Measurements from ENCODE around the gene LASP1. TPM values are rescaled to one million over a fixed set of nuclear protein-coding genes. Genes with fewer than 3 reads are reported as not detected.
A peak's percentile ranks its signal among the peaks of the same experiment; 100 is the strongest.

Gene LASP1
- total and polyA plus RNA-seq, 2 of the 4 experiments (the other 2 are of a cell fraction) = 79.8 to 262 TPM

GRCh38 chr17:38960402-38960801, 90.5 kb downstream of the LASP1 start:
- Histone ChIP-seq H3K18ac (ENCODE audit: low read depth, low read length) (no peak overlapping the region; the same call in 1 of the 2 replicates), H3K14ac (replicated peaks; ENCODE audit: low read depth, low read length) (peak overlapping the region; percentile 86; the same call in 1 of the 2 replicates), H3K36me3 (ENCODE audit: control insufficient read depth, insufficient read depth, low read length) (no peaks in the 10 kb centered on the region), H3K4me2 (ENCODE audit: low read depth, low read length) (no peak overlapping the region), H3K27ac (ENCODE audit: insufficient read depth, low read length) (no peak overlapping the region), H4K91ac (ENCODE audit: insufficient read depth, low read depth, low read length) (0 out of 2 replicates have a peak overlapping the region, but pooled peaks have one; percentile 81), H3K4me3 (ENCODE audit: insufficient read depth, low read depth, low read length) (no peak overlapping the region), H3K56ac (ENCODE audit: extremely low read depth, insufficient read depth, low read length) (no peak overlapping the region), H2BK20ac (ENCODE audit: low read depth, low read length) (peak overlapping the region; percentile 96; the same call in 1 of the 2 replicates), H3K4ac (ENCODE audit: low read depth, low read length) (no peak overlapping the region; the same call in 1 of the 2 replicates), H2BK15ac (ENCODE audit: low read depth, low read length) (peak overlapping the region; percentile 75; the same call in 2 of the 3 replicates), H2AFZ (replicated peaks; ENCODE audit: low read length, poor library complexity) (no peak overlapping the region), H4K20me1 (ENCODE audit: insufficient read depth, low read length) (no peaks in the 10 kb centered on the region), H3K9me3 (ENCODE audit: control insufficient read depth, insufficient read depth, low read length) (no peaks in the 10 kb centered on the region), H3K23ac (ENCODE audit: low read depth, low read length) (no peak overlapping the region), H2BK5ac (ENCODE audit: low read depth, low read length, poor library complexity, severe bottlenecking) (peak overlapping the region; percentile 92), H4K5ac (ENCODE audit: low read depth, low read length) (no peak overlapping the region), H3K4me1 (ENCODE audit: control insufficient read depth, insufficient read depth, low read length) (peaks cover 8% of the 10 kb centered on the region), H3K27me3 (ENCODE audit: control insufficient read depth, insufficient read depth, low read length) (no peaks in the 10 kb centered on the region), H3K9me1 (ENCODE audit: insufficient read depth, low read length) (peaks cover 3% of the 10 kb centered on the region; the same call in 1 of the 2 replicates), H3K79me1 (ENCODE audit: low read depth in 1 of 2, low read length in 2 of 2) (0 out of 4 replicates have a peak, but pooled peaks cover 0 to 2% of the 10 kb centered on the region in 2 experiments), H2AK9ac (replicated peaks; ENCODE audit: low read depth, low read length, poor library complexity) (no peak overlapping the region), H2BK120ac (ENCODE audit: low read depth, low read length) (peak overlapping the region; percentile 97), H3K9ac (ENCODE audit: low read depth, low read length) (no peak overlapping the region), H4K8ac (ENCODE audit: low read depth in 2 of 2, low read length in 2 of 2) (peak overlapping the region in 1 of 2 experiments; percentile 46; a peak in 2 of 4 replicates), H2AK5ac (ENCODE audit: low read depth, low read length) (no peak overlapping the region)
- intact Hi-C loops (cut with micrococcal nuclease) (no loop called here), in situ Hi-C loops (cut with MboI; ENCODE audit: low sequenced_read_pairs) (no loop called here), dilution Hi-C loops (cut with HindIII; ENCODE audit: low sequenced_read_pairs, unreplicated experiment) (no loop called here)
- no peak for DNase-seq
- CTCF ChIA-PET = no interaction called here
- ATAC-seq (ENCODE audit: low read depth) = no peak
- BruUV-seq (replicated peaks) = no TSS peak
- TF ChIP-seq NFE2L2 (IDR thresholded peaks at IDR 0.05; ENCODE audit: low read depth, low read length) (no peak), POLR2A (IDR thresholded peaks at IDR 0.05; ENCODE audit: low read depth, low read length) (no peak), MXI1 (IDR thresholded peaks at IDR 0.05; ENCODE audit: borderline replicate concordance, low read depth, low read length) (no peak), MAZ (IDR thresholded peaks at IDR 0.05; ENCODE audit: borderline replicate concordance, low read depth, low read length) (no peak), FOS (IDR thresholded peaks at IDR 0.05; ENCODE audit: low read depth, low read length) (no peak), CHD1 (IDR thresholded peaks at IDR 0.05; ENCODE audit: low read depth, low read length) (no peak), RFX5 (IDR thresholded peaks at IDR 0.05; ENCODE audit: low read depth, low read length) (no peak), ELK1 (IDR thresholded peaks at IDR 0.05; ENCODE audit: borderline replicate concordance, low read depth, low read length) (no peak), CEBPB (IDR thresholded peaks at IDR 0.05; ENCODE audit: low read depth, low read length) (no peak), USF2 (IDR thresholded peaks at IDR 0.05; ENCODE audit: low read depth, low read length) (no peak), MAFK (IDR thresholded peaks at IDR 0.05; ENCODE audit: low read depth, low read length) (no peak), SMC3 (IDR thresholded peaks at IDR 0.05; ENCODE audit: low read depth, low read length) (no peak), BHLHE40 (IDR thresholded peaks at IDR 0.05; ENCODE audit: low read depth, low read length) (no peak), RAD21 (IDR thresholded peaks at IDR 0.05; ENCODE audit: low read length) (no peak), CTCF (conservative IDR thresholded peaks at IDR 0.05; ENCODE audit: low read depth, low read length) (no peak), RCOR1 (IDR thresholded peaks at IDR 0.05; ENCODE audit: insufficient replicate concordance, low read length) (no peak)
- WGBS, 2 experiments (ENCODE audit: extremely low coverage in 2 of 2, insufficient read length in 1 of 2) = no CpG with 5 or more reads among the region's 5 CpGs
- POLR2A ChIA-PET (ENCODE audit: unreplicated experiment) = no interaction called here

Data from IMR-90 (cell line).